HG03196 (cell line): Measurements from ENCODE around the gene HSPA12A.

Experiments
- ATAC-seq: cut with Tn5 transposase; IDR thresholded peaks from one replicate; pipeline ENCODE4 v1.9.1; 2021; ENCODE audit not compliant: unreplicated experiment

Gene HSPA12A

GRCh38 chr10:116742367-116743265 is at the start of gene HSPA12A:
HSPA12A (minus strand) TSS chr10:116742566; CDS start chr10:116742469, 97 bp downstream.
- peak; percentile 94 for ATAC-seq

- no peak for ATAC-seq
Observed at GRCh38 chr10:116791241-116791640, 48.9 kb upstream of the HSPA12A start.

GRCh38 chr10:116787893-116788665 is 45.7 kb upstream of the HSPA12A start:
- ATAC-seq, result no peak

GRCh38 chr10:116787053-116787659 is 44.8 kb upstream of the HSPA12A start:
- ATAC-seq, result no peak

- ATAC-seq, result no peak
Observed at GRCh38 chr10:116785867-116786266, 43.5 kb upstream of the HSPA12A start.

GRCh38 chr10:116785282-116785681 is 42.9 kb upstream of the HSPA12A start:
- no peak for ATAC-seq

GRCh38 chr10:116784651-116785050 is 42.3 kb upstream of the HSPA12A start:
- no peak for ATAC-seq

GRCh38 chr10:116784035-116784434 is 41.7 kb upstream of the HSPA12A start:
- ATAC-seq, result no peak

- ATAC-seq, result no peak
Observed at GRCh38 chr10:116783011-116783655, 40.8 kb upstream of the HSPA12A start.

GRCh38 chr10:116781370-116781884 is 39.1 kb upstream of the HSPA12A start:
- no peak for ATAC-seq

GRCh38 chr10:116780691-116781205 is 38.4 kb upstream of the HSPA12A start:
- ATAC-seq, result no peak

GRCh38 chr10:116779076-116779687 is 36.8 kb upstream of the HSPA12A start:
- ATAC-seq, result no peak

- ATAC-seq, result no peak
Observed at GRCh38 chr10:116777006-116777405, 34.6 kb upstream of the HSPA12A start.

- no peak for ATAC-seq
Observed at GRCh38 chr10:116775488-116776400, 33.4 kb upstream of the HSPA12A start.

GRCh38 chr10:116774728-116775151 is 32.4 kb upstream of the HSPA12A start:
- ATAC-seq, result no peak

- no peak for ATAC-seq
Observed at GRCh38 chr10:116772909-116773705, 30.7 kb upstream of the HSPA12A start.

- no peak for ATAC-seq
Observed at GRCh38 chr10:116771959-116772585, 29.7 kb upstream of the HSPA12A start.
